RCC 7860 (cell line): Measurements from ENCODE around the gene TFF2.

Experiments
- DNase-seq: peaks from one replicate; pipeline ENCODE4 v3.0.0-alpha.2; 2015; ENCODE audit warnings: low spot score
- FAIRE-seq: peaks from 2 replicates; lab custom pipeline; 2012; peaks lifted over from hg19 to GRCh38; lab: Jason Lieb, UNC

TFF2 gene

DNA sequence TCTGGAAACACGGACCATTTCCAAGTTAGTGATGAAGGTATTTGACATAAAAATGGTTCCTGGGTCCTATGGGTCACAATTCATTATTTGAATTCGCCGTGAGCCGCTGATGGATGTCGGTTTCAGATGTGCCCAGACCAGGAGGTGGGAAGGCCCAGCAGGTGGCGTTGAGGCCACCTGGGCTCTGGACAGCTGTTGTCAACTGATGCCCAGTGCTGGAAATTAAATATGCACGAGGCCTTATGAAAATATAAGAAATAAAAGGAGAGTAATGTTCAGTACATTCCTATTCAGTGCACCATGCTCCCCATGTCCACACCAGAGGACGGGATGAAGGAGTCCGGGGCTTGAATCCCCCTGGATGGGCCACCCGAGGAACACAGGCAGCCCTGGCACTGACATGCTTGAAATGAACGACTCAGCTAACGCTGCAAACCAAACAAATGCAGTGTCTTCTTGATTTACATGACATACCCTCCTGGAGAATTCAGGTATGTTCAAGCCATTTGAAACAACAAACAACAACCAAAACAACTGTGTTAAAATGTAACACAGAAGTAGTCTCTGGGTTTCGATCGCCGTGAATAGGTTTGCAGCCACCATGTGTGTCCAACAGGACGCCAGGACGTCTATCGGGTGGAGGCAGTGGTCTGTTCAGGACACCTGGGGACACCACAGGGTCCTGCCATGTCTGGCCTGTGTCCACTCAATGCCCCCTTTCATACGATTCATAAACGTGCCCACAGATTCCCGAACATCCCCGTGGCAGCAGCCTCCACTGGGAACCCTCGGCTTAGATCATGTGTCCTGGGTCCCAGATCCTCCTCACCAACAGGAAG is 41.7 kb downstream of the TFF2 start:
- FAIRE-seq (no peak), DNase-seq (no peak)

GRCh38 chr21:42308161-42308913 is 42.5 kb downstream of the TFF2 start:
- FAIRE-seq (no peak), DNase-seq (no peak)

DNA sequence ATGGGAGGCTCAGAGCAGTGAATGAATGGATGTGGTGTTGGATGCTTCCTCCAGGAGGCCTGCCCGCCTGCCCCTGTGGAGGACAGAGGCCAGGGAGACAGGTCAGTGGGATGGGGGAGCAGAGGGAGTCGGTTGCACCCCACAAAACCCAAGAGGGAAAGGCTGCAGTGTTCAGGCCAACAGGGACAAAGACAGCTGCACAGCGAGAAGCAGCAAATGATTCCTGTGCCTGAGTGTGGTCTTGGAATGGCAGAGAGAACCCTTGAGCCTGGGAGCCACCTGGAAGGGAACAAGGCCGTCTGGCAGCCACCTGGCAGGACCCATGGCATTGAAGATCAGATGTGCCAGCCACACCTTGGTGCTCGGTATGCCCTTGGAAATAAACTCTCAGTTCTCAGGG is 43.7 kb downstream of the TFF2 start:
- FAIRE-seq (no peak), DNase-seq (no peak)

GRCh38 chr21:42306366-42307035 is 44.3 kb downstream of the TFF2 start:
- FAIRE-seq, result no peak
- no peak for DNase-seq

DNA sequence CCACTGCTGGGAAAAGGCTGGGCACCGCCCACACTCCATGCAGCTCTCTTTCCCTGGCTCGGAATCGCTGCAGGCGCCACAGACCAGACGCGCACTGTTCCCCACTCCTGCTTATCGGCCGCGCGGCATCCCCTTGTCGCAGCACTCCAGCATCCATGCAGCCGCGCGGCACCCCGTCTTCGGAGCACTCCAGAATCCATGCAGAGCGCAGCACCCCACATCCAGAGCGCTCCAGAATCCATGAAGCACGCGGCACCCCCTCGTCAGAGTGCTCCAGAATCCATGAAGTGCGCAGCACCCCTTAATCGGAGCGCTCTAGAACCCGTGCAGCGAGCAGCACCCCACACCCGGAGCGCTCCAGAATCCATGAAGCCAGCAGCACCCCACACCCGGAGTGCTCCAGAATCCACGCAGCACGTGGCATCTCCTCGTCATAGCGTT is 45.1 kb downstream of the TFF2 start:
- no peak for FAIRE-seq
- no peak for DNase-seq

GRCh38 chr21:42304556-42305454 is 46.0 kb downstream of the TFF2 start:
- no peak for FAIRE-seq

DNA sequence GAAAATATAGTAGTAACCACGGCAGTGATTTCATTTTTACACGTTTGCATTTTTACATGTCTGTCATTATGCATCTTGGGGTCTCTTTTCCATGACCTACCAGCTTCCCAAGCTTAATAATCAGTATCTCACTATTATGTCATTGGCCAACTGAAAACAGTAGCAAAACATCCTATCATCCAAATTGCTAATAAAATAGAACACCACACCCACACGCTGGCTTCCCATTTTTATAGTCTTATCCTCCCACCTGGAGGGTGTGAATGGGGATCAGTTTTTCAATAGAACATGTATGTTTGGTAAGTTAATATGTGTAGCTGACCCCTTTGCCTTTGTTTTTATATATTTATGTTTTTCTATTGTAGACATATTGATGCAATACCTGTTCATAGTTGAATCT is 47.4 kb downstream of the TFF2 start:
- DNase-seq (no peak), FAIRE-seq (no peak)

More at GRCh38 chr21:42304556-42305454, 46.0 kb downstream of the TFF2 start:
- no peak for DNase-seq

DNA sequence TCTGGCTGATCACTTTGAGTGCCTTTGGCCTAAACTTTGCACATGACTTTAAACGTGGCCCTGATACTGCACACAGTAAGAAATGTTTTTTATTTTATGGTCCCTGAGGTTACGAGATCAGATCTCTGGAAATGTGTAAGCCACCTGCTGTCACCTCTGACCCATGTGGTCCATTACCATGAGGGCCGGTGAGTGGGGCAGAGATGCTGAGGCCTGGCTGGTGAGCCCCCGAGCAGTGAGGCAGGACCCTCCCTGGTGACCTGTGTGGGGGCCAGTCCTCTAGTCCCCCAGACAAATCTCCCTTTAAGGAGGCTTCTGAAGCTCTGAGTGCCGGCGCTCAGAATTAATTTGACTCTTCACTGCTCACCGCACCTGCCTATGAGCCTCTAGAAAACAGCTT is 48.0 kb downstream of the TFF2 start:
- FAIRE-seq, result no peak
- DNase-seq, result no peak

DNA sequence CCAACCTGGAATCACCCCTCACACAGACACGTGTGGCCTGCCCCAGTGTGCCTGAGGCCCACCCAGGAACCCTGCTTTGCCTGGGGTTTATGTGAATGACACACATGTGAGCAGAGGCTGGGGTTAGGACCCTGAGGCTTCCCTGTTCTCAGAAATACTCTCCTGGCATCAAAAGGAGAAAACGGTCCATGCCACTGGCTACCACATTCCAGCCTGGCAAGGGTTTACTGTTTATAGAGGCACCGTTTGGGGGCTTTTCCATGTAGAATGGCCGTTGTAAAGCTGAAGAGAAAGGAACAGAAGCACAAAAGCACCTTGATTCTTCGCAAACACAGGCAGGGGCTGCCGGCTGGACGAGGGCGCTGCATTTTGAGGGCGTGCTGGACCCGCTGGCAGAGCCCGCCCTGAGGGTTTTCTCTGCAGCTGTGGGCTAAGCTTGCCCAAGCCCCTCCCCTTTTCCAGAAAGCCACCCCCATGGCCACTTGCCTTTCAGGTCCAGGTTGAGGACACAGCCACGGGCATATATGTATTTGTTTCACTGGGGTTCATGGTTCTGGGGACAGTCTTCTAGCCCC is 48.6 kb downstream of the TFF2 start:
- FAIRE-seq (no peak), DNase-seq (no peak)

DNA sequence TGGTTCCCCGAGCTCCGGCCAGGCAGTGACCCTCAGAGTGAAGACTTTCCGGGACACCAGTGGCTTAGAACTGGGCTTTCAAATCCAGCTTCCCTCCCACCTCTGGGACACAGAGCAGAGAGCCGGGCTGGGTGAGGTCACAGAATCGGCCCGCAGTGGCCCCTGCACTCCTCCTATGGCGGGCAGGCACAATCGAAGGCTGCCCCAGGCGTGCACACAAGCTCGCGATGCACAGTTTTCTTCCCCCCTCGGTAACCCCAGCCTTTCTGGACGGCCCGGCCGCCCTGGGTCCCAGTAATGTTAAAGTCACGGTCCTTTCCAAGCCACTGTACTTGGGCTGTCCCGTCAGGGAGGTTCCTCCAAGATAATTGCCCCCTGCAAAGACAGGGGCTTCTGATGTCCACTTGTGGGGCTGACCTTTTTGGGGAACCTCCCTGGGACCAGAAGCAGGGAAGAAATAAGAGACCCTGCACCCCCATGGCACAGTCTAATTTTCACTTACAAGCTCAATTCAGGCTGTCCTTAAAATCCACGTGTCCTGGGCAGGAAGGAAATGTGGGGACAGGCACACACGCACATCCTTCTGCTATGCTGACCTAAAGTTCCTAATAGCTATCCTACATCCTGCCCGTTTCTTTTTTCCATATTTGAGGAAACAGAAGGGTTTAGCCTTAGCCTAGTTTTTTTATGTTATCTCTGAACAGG is 49.3 kb downstream of the TFF2 start:
- DNase-seq (no peak), FAIRE-seq (no peak)

DNA sequence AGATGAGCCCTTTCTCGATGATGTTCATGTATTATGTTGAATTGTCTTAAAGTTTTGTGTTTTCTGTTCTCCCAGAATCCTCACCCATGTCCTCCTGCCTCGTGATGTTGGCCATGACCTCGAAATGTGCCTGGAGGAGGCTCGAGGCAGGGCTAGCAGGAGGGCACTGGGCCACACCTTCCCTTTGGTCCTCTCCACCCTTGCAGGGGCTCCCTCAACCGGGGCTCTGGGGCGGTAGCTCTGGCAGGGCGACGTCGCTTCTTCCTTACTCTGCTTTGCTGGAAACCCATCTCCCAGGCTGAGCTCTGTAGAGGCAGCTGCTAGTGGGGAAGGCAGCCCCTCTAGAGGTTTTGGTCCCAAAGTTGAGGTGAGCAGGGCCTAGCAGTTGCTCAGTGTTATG is 49.8 kb downstream of the TFF2 start:
- DNase-seq, result no peak
- no peak for FAIRE-seq

DNA sequence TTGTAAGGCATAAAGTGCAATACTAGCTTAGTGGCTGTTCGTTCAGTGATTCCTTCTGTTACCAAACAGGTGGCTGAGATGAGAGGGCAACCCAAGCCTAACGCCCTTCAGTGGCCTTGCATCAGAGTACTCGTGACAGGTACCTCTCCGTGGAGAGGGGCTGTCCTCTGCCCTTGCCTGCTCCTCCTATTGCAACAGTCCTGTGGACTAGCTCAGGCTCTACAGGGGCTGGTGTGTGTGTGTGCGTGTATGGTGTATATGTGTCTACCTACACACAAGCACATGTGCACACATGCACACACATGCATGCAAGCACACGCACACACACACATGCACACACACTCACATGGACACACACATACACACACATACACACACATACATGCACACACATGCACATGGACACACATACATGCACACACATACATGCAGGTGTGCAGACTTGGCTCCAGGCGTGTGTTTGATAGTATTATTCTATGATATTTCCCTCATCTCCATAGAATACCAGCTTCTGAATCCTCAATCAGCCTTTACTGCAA is 50.7 kb downstream of the TFF2 start:
- no peak for FAIRE-seq
- DNase-seq, result no peak

- DNase-seq (no peak), FAIRE-seq (no peak)
Observed at GRCh38 chr21:42299324-42300044, 51.3 kb downstream of the TFF2 start.

DNA sequence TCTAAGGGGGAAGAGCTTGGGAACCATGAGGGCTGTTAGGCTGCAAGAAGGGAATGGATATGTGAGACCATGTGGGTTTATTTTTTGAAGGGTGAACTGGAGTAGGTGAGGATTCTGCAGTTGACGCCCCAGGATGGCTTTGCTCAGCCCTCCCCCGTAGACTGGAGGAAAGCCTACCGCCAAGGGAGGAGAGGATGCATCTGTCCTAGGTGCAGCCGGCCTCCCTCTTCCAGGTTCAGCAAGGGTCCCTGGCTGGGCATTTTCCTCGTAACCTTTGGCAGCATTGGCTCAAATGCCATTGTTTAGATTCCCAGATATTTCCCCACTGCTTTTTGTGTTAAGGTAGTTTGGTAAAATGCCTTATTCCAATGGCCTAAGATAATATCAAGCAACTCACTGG is 52.1 kb downstream of the TFF2 start:
- FAIRE-seq (no peak), DNase-seq (no peak)

- no peak for FAIRE-seq
- no peak for DNase-seq
Observed at GRCh38 chr21:42298237-42298636, 52.6 kb downstream of the TFF2 start.

DNA sequence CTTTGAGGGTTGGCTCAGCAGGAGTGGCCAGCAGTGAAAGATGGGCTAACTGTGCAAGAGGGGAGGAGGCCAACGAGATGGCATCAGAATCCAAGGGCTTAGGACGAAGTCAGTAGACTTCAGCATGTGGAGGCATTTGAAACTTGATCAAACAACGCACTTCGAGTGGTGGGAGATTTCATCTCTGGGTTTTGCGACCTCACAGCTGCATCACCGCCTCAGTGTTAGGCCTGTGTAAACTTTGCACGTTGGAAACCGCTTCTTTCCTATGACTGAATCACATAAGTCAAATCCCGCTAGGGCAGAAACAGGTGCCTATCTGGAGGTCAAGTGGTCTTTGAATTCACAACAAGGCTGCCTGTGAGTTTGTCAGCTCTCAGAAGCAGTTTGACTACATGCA is 53.4 kb downstream of the TFF2 start:
- FAIRE-seq, result no peak
- DNase-seq, result no peak

- no peak for DNase-seq
- no peak for FAIRE-seq
Observed at GRCh38 chr21:42296501-42296900, 54.3 kb downstream of the TFF2 start.
